Brain microvascular endothelial cell (primary cell): ENCODE measurements around the gene RAPGEF1.
"Not testable (repeated sequence)": the region's sequence is repeated elsewhere in the genome, so short reads cannot be mapped to it uniquely, and the experiment has no call there.

ENCODE experiments used
- DNase-seq: peaks from one replicate; pipeline ENCODE4 v3.0.0-alpha.2; 2020
- H3K27ac ChIP-seq: fragments of 250-450 bp; sonication (Bioruptor Pico); 2 replicates; pipeline ENCODE4 v1.5.1; 2020; ENCODE audit warnings: mild to moderate bottlenecking, moderate library complexity
- H3K27me3 ChIP-seq: fragments of 250-450 bp; sonication (Bioruptor Pico); replicated peaks from 2 replicates; pipeline ENCODE4 v1.5.1; 2020; ENCODE audit warnings: mild to moderate bottlenecking
- H3K36me3 ChIP-seq: fragments of 250-450 bp; sonication (Bioruptor Pico); replicated peaks from 2 replicates; pipeline ENCODE4 v1.5.1; 2020; ENCODE audit warnings: mild to moderate bottlenecking
- H3K4me3 ChIP-seq: 2 replicates; pipeline ENCODE4 v1.5.1; 2011; ENCODE audit warnings: low read depth, mild to moderate bottlenecking, control low read depth, low read length, moderate library complexity
- in situ Hi-C: cut with HindIII; loops from 2 replicates; pipeline ENCODE4 v1.10.0; 2017; ENCODE audit warnings: low sequenced_read_pairs, low pct_ligation_motif_present
- TF ChIP-seq, protein P1 (sequence below): IDR thresholded peaks from 2 replicates; pipeline ENCODE4 v1.5.1; 2011; ENCODE audit warnings: low read depth, mild to moderate bottlenecking, moderate library complexity, low read length, control low read depth, inconsistent platforms; ENCODE audit errors: missing control alignments

Gene RAPGEF1

GRCh38 chr9:131712151-131712716, 27.6 kb downstream of the RAPGEF1 start:
- Histone ChIP-seq H3K4me3 (no peak overlapping the region), H3K36me3 (no peaks in the 10 kb centered on the region), H3K27me3 (no peaks in the 10 kb centered on the region), H3K27ac (no peak overlapping the region)
- in situ Hi-C loops, result no loop called here
- DNase-seq, result no peak
- TF ChIP-seq, protein P1, sequence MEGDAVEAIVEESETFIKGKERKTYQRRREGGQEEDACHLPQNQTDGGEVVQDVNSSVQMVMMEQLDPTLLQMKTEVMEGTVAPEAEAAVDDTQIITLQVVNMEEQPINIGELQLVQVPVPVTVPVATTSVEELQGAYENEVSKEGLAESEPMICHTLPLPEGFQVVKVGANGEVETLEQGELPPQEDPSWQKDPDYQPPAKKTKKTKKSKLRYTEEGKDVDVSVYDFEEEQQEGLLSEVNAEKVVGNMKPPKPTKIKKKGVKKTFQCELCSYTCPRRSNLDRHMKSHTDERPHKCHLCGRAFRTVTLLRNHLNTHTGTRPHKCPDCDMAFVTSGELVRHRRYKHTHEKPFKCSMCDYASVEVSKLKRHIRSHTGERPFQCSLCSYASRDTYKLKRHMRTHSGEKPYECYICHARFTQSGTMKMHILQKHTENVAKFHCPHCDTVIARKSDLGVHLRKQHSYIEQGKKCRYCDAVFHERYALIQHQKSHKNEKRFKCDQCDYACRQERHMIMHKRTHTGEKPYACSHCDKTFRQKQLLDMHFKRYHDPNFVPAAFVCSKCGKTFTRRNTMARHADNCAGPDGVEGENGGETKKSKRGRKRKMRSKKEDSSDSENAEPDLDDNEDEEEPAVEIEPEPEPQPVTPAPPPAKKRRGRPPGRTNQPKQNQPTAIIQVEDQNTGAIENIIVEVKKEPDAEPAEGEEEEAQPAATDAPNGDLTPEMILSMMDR, result no peak

DNA sequence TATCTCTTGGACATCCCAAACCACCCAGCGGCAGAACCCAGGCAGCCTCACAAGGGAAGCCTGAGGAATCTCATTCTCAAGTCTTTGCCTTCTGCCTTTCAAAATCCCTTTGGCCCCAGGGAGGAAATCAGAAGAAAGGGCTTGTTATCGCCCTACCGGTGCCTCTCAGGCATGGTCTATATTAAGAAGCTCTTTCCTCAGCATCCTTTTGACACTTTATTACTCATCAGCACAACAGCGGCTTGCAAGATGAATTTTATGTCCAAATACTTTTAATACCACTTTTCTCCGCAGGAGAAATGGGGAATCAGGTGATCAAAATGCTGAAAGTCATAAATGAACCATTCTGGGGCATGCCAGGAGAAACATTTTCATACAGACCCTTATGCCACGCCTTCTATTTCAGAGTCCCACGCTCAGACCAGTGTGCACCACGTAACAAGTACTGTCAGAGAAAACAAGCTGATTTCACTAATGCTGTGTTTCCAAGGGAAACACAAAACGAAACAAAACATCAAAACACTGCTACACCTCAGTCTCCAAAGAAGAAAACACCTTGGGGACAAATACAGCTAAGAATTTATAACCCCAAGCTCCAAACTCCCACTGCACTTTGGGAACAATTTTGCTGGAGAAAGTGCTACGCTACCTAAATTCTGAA, 30.0 kb downstream of the RAPGEF1 start:
- in situ Hi-C loops, result no loop called here
- TF ChIP-seq, protein P1, result no peak
- no peaks in the 10 kb centered on the region for H3K27me3 ChIP-seq
- peak; percentile 18 for DNase-seq
- no peak overlapping the region for H3K27ac ChIP-seq
- no peaks in the 10 kb centered on the region for H3K36me3 ChIP-seq
- H3K4me3 ChIP-seq, result no peak overlapping the region

- H3K4me3 ChIP-seq, H3K27ac ChIP-seq, DNase-seq, H3K27me3 ChIP-seq, in situ Hi-C loops, H3K36me3 ChIP-seq: not testable (repeated sequence)
Observed at GRCh38 chr9:131709010-131709770, 30.7 kb downstream of the RAPGEF1 start.

GRCh38 chr9:131708226-131709002, 31.5 kb downstream of the RAPGEF1 start:
- Histone ChIP-seq H3K36me3 (no peaks in the 10 kb centered on the region), H3K27me3 (no peaks in the 10 kb centered on the region), H3K27ac (no peak overlapping the region), H3K4me3 (no peak overlapping the region)
- in situ Hi-C loops, result no loop called here
- DNase-seq, result no peak
- TF ChIP-seq, protein P1, result no peak

GRCh38 chr9:131707733-131708157, 32.1 kb downstream of the RAPGEF1 start:
- Histone ChIP-seq H3K27me3 (no peaks in the 10 kb centered on the region), H3K27ac (peak overlapping the region; percentile 22), H3K36me3 (no peaks in the 10 kb centered on the region), H3K4me3 (no peak overlapping the region)
- DNase-seq, result peak; percentile 22
- TF ChIP-seq, protein P1, result no peak
- in situ Hi-C loops, result no loop called here

DNA sequence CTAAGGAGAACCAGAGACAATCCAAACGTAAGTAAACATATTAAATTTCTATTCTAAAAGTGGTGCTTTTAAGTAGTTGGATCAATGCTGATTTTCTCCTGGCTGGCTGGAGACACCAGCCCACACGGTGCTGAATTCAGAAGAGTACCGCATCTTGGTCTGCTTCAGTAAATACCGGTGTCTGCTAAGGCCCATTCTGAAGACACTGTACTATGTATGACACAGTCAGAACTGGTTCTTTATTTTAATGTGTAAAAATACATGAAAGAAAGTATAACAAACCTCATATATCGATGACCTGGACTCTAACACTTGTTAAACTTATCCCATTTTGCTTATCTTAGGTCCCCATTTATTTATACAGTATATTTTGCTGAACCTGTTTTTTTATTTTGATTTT, 32.8 kb downstream of the RAPGEF1 start:
- H3K27me3 ChIP-seq, result no peaks in the 10 kb centered on the region
- in situ Hi-C loops, result no loop called here

More for the DNA sequence above, 32.8 kb downstream of the RAPGEF1 start:
- Histone ChIP-seq H3K27ac (no peak overlapping the region), H3K36me3 (no peaks in the 10 kb centered on the region), H3K4me3 (no peak overlapping the region)
- TF ChIP-seq, protein P1, result no peak
- DNase-seq, result no peak
